HepG2 (cell line): ENCODE measurements around the gene SLC35B2. TPM values are rescaled to one million over a fixed set of nuclear protein-coding genes. Genes with fewer than 3 reads are reported as not detected.

Source experiments
- ATAC-seq: fragments of 200-7000 bp; cut with Tn5 transposase; 3 replicates; pipeline ENCODE4 v1.9.1; 2020; ENCODE audit warnings: mild to moderate bottlenecking, moderate library complexity
- BruUV-seq: library from RNA; stranded (reverse); fragments of 400-500 nt; replicated peaks from 2 replicates; lab custom pipeline; 2021; lab: Mats Ljungman, UMichigan
- CTCF ChIA-PET: fragments of 300-600 bp; formaldehyde crosslinking; extraction: SDS; loops from one replicate; lab custom pipeline; 2021; ENCODE audit warnings: low total read pairs, inconsistent platforms, low intra/inter-chr PET ratio; lab: Yijun Ruan, JAX
- POLR2A ChIA-PET: fragments of 350-600 bp; sonication (Branson Sonifier 250); formaldehyde crosslinking; loops from one replicate; lab custom pipeline; 2020; ENCODE audit warnings: antibody characterized with exemption, inconsistent platforms; lab: Yijun Ruan, JAX
- DNase-seq: peaks from one replicate; pipeline ENCODE4 v3.0.0-alpha.2; 2015; ENCODE audit warnings: low spot score
- FAIRE-seq: peaks from 3 replicates; lab custom pipeline; 2011; peaks lifted over from hg19 to GRCh38; lab: Jason Lieb, UNC
- H2AFZ ChIP-seq: one replicate; pipeline ENCODE4 v1.6.1; 2011; ENCODE audit warnings: low read length, inconsistent platforms
- H3K27ac ChIP-seq: fragments of 300-600 bp; 3 replicates; pipeline ENCODE4 v1.8.0; 2011; ENCODE audit warnings: mixed run types, mild to moderate bottlenecking, mixed read lengths, low read length, inconsistent platforms; ENCODE audit not compliant: insufficient read depth; ENCODE audit errors: extremely low read length
- H3K27me3 ChIP-seq, 2 experiments: fragments of 200-600 bp in 1 of 2; 2 replicates in 1 of 2; 3 replicates in 1 of 2; pipeline versions ENCODE4 v1.6.0 to v1.8.0; 2011; ENCODE audit warnings: low read length in 2 of 2, mild to moderate bottlenecking in 2 of 2, moderate library complexity in 2 of 2, inconsistent platforms in 1 of 2; ENCODE audit not compliant: insufficient read depth in 2 of 2, control insufficient read depth in 1 of 2
- H3K36me3 ChIP-seq, 2 experiments: fragments of 200-600 bp in 1 of 2; replicated peaks in 1 of 2; 2 replicates in 1 of 2; 3 replicates in 1 of 2; pipeline versions ENCODE4 v1.5.1 to v1.8.0; 2011; ENCODE audit warnings: low read length in 2 of 2, inconsistent platforms in 1 of 2; ENCODE audit not compliant: insufficient read depth in 2 of 2, control insufficient read depth in 1 of 2
- H3K4me1 ChIP-seq: 2 replicates; pipeline ENCODE4 v1.5.1; 2012; ENCODE audit warnings: low read length, inconsistent platforms; ENCODE audit not compliant: insufficient read depth
- H3K4me2 ChIP-seq: 2 replicates; pipeline ENCODE4 v1.6.0; 2011; ENCODE audit warnings: low read depth, low read length, inconsistent platforms
- H3K4me3 ChIP-seq, 3 experiments: fragments of 200-600 bp in 1 of 3; sonication (generic), shearing (Covaris generic) in 1 of 3; replicated peaks in 1 of 3; 2 replicates each; pipeline ENCODE4 v1.5.1; 2011 to 2016; ENCODE audit warnings: low read length in 3 of 3, inconsistent platforms in 2 of 3, low read depth in 2 of 3, mild to moderate bottlenecking in 2 of 3, control low read depth in 1 of 3, mixed read lengths in 1 of 3; ENCODE audit not compliant: insufficient read depth in 1 of 3
- H3K79me2 ChIP-seq: one replicate; pipeline ENCODE4 v1.6.1; 2011; ENCODE audit warnings: low read length, inconsistent platforms; ENCODE audit not compliant: insufficient read depth
- H3K9ac ChIP-seq: 2 replicates; pipeline ENCODE4 v1.6.0; 2011; ENCODE audit warnings: mild to moderate bottlenecking, low read depth, low read length, inconsistent platforms; ENCODE audit not compliant: insufficient read depth
- H3K9me3 ChIP-seq: 2 replicates; pipeline ENCODE4 v1.5.1; 2012; ENCODE audit warnings: mild to moderate bottlenecking, low read length
- H4K20me1 ChIP-seq: 2 replicates; pipeline ENCODE4 v1.6.0; 2011; ENCODE audit warnings: inconsistent platforms, mild to moderate bottlenecking, low read length, moderate library complexity; ENCODE audit not compliant: insufficient read depth
- HHEX ChIP-seq: IDR thresholded peaks from 2 replicates; pipeline ENCODE4 v1.6.1; 2016; ENCODE audit warnings: control low read depth
- RFX5 ChIP-seq: IDR thresholded peaks from 2 replicates; pipeline ENCODE4 v1.6.1; 2011; ENCODE audit warnings: low read depth, low read length, improper control_type of control experiment
- ZBTB7A ChIP-seq: sonication (generic); formaldehyde crosslinking; IDR thresholded peaks from 2 replicates; pipeline ENCODE4 v1.8.0; 2022; ENCODE audit warnings: mild to moderate bottlenecking, missing genetic modification reagents
- ZNF260 ChIP-seq: sonication (generic); formaldehyde crosslinking; IDR thresholded peaks from 2 replicates; pipeline ENCODE4 v1.4.0; 2020; ENCODE audit warnings: missing genetic modification reagents, low read depth, mild to moderate bottlenecking, borderline replicate concordance
- ZNF326 ChIP-seq: sonication (generic); formaldehyde crosslinking; IDR thresholded peaks from 2 replicates; pipeline ENCODE4 v1.4.0; 2020; ENCODE audit warnings: missing genetic modification reagents, borderline replicate concordance
- ZNF747 ChIP-seq: sonication (generic); formaldehyde crosslinking; IDR thresholded peaks from 2 replicates; pipeline ENCODE4 v1.8.1; 2023; ENCODE audit warnings: missing genetic modification reagents, mild to moderate bottlenecking, borderline replicate concordance
- WGBS: methylation state at CpG from one replicate; pipeline ENCODE4 v1.1.6; 2017; ENCODE audit warnings: low lambda C conversion rate; 5-methylcytosine and 5-hydroxymethylcytosine counted together
- in situ Hi-C: cut with HindIII; loops from 2 replicates; pipeline ENCODE4 v1.10.0; 2017; ENCODE audit warnings: low pct_unique_long_range_greater_than_20kb; ENCODE audit not compliant: extremely low pct_ligation_motif_present
- intact Hi-C: fragments of 100-400 bp; cut with micrococcal nuclease; formaldehyde crosslinking; loops from one replicate; pipeline ENCODE4 v1.10.0; 2022; ENCODE audit not compliant: unreplicated experiment
- polyA plus RNA-seq, 8 experiments: library from polyadenylated mRNA; depleted of rRNA in 3 of 8; stranded (reverse) in 7 of 8; unstranded in 1 of 8; fragments of >200 nt; fragmentation: Illumina TruSeq in 4 of 8; extraction: Trizol in 4 of 8; gene quantifications; 2 replicates each; pipeline versions ENCODE4 v1.2.1 to v1.2.3, GENCODE V29; 2011 to 2016; ENCODE audit warnings: low read depth in 4 of 8, missing spikeins in 1 of 8, mixed read lengths in 1 of 8; ENCODE audit not compliant: insufficient read depth in 1 of 8
- total RNA-seq, 5 experiments: library from RNA; depleted of rRNA; stranded (reverse); fragments of >200 nt; fragmentation: Illumina TruSeq; extraction: Trizol; gene quantifications; 2 replicates each; pipeline ENCODE4 v1.2.3, GENCODE V29; 2016; ENCODE audit warnings: low read depth in 1 of 5
- TF ChIP-seq, protein P1 (sequence below): sonication (generic); formaldehyde crosslinking; IDR thresholded peaks from 2 replicates; pipeline ENCODE4 v1.8.0; 2022; ENCODE audit warnings: missing genetic modification reagents, mild to moderate bottlenecking, moderate library complexity, borderline replicate concordance
- TF ChIP-seq, protein P2 (sequence below): sonication (generic); formaldehyde crosslinking; IDR thresholded peaks from 2 replicates; pipeline ENCODE4 v1.5.0; 2020; ENCODE audit warnings: missing genetic modification reagents
- TF ChIP-seq, protein P3 (sequence below): IDR thresholded peaks from 2 replicates; pipeline ENCODE4 v1.6.1; 2018; ENCODE audit warnings: missing genetic modification reagents, mild to moderate bottlenecking, missing compliant biosample characterization

SLC35B2 gene
- total and polyA plus RNA-seq, 2 of the 13 experiments (the other 11 are each of a cell fraction or from before 2014, with no cell fraction given): 61.1 to 148 TPM

DNA sequence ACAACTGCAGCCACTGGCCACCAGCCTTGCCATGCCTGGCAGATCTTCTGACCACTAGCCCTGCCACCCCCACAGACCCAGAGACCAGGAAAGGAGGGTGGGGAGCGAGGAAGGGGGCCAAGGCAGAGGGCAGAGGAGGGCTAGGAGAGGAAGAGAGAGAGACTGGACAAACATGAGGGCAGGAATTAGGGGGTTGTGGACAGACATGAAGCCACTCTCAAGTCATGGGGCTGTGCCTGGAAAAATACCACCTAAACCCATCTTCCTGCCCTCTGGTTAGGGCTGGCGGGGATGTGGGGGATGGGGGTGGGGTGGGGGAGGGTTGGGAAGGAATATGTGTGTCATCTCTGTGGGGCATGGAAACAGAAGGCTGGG is 35.4 kb downstream of the SLC35B2 start:
- Histone ChIP-seq H3K9me3 (no peaks in the 10 kb centered on the region), H2AFZ (no peak overlapping the region), H3K36me3 (no peaks in the 10 kb centered on the region), H4K20me1 (no peaks in the 10 kb centered on the region), H3K4me3 (peak overlapping the region in 1 of 3 experiments; percentile 36; a peak in 1 of 6 replicates), H3K9ac (0 out of 2 replicates have a peak overlapping the region, but pooled peaks have one; percentile 52), H3K27ac (no peak overlapping the region), H3K4me1 (peaks cover 85% of the 10 kb centered on the region), H3K27me3 (peaks cover 1 to 3% of the 10 kb centered on the region in 2 experiments; a peak in 3 of 5 replicates), H3K4me2 (peak overlapping the region; percentile 66), H3K79me2 (peaks cover 17% of the 10 kb centered on the region)
- in situ Hi-C loops (loop anchor here (5.0 kb wide), 1 partner anchor 50 kb away; no protein-coding TSS in a partner anchor), intact Hi-C loops (loop anchor here (1.0 kb wide), 2 partner anchors 12 to 50 kb away; no protein-coding TSS in a partner anchor)
- no peak for ATAC-seq
- CTCF ChIA-PET: interaction anchor here (0.7 to 3.2 kb wide), 3 partner anchors 12 to 32 kb away, joined by 3 to 18 read pairs (median 4); no protein-coding TSS in a partner anchor
- BruUV-seq: no TSS peak
- POLR2A ChIA-PET: interaction anchor here (0.6 to 4.4 kb wide), 8 partner anchors 8 to 91 kb away, joined by 3 to 61 read pairs (median 4); partner anchors contain the start of genes AARS2, HSP90AB1 and SLC35B2
- TF ChIP-seq ZNF326 (no peak), ZBTB7A (0 out of 2 replicates have a peak, but pooled peaks have one; percentile 38), RFX5 (no peak), HHEX (no peak), ZNF260 (CRISPR knock-in tag) (no peak), ZNF747 (CRISPR knock-in tag) (no peak)
- TF ChIP-seq, protein P1, sequence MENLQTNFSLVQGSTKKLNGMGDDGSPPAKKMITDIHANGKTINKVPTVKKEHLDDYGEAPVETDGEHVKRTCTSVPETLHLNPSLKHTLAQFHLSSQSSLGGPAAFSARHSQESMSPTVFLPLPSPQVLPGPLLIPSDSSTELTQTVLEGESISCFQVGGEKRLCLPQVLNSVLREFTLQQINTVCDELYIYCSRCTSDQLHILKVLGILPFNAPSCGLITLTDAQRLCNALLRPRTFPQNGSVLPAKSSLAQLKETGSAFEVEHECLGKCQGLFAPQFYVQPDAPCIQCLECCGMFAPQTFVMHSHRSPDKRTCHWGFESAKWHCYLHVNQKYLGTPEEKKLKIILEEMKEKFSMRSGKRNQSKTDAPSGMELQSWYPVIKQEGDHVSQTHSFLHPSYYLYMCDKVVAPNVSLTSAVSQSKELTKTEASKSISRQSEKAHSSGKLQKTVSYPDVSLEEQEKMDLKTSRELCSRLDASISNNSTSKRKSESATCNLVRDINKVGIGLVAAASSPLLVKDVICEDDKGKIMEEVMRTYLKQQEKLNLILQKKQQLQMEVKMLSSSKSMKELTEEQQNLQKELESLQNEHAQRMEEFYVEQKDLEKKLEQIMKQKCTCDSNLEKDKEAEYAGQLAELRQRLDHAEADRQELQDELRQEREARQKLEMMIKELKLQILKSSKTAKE (CRISPR knock-in tag): no peak
- TF ChIP-seq, protein P2, sequence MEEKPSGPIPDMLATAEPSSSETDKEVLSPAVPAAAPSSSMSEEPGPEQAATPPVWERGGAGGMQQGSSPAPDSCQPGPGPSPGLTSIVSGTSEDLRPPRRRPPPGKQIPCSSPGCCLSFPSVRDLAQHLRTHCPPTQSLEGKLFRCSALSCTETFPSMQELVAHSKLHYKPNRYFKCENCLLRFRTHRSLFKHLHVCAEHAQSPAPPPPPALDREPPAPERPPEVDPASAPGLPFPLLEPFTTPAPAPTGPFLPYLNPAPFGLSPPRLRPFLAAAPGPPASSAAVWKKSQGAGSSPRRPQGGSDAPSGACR: 0 out of 2 replicates have a peak, but pooled peaks have one; percentile 14
- TF ChIP-seq, protein P3, sequence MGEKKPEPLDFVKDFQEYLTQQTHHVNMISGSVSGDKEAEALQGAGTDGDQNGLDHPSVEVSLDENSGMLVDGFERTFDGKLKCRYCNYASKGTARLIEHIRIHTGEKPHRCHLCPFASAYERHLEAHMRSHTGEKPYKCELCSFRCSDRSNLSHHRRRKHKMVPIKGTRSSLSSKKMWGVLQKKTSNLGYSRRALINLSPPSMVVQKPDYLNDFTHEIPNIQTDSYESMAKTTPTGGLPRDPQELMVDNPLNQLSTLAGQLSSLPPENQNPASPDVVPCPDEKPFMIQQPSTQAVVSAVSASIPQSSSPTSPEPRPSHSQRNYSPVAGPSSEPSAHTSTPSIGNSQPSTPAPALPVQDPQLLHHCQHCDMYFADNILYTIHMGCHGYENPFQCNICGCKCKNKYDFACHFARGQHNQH (CRISPR knock-in tag): no peak
- no peak for FAIRE-seq
- 54% methylated on average over 2 of the region's 2 CpGs for WGBS
- DNase-seq: no peak
